H9 (cell line): ENCODE results near the gene TMC6. TPM values are rescaled to one million over a fixed set of nuclear protein-coding genes. Genes with fewer than 3 reads are reported as not detected.

Experiments used
- DNase-seq: peaks from one replicate; pipeline ENCODE4 v3.0.0-alpha.2; 2017
- H2AFZ ChIP-seq: one replicate; pipeline ENCODE4 v1.6.1; 2013; ENCODE audit warnings: mild to moderate bottlenecking, low read length, control low read depth, moderate library complexity
- H2AK5ac ChIP-seq: 2 replicates; pipeline ENCODE4 v1.6.1; 2013; ENCODE audit warnings: low read length, control low read depth, mixed read lengths; ENCODE audit not compliant: insufficient read length
- H2BK120ac ChIP-seq: one replicate; pipeline ENCODE4 v1.6.1; 2013; ENCODE audit warnings: low read depth, mild to moderate bottlenecking, low read length, control low read depth, inconsistent platforms; ENCODE audit not compliant: poor library complexity, severe bottlenecking
- H2BK12ac ChIP-seq: 2 replicates; pipeline ENCODE4 v1.6.1; 2013; ENCODE audit warnings: low read length, control low read depth, mixed read lengths, low read depth; ENCODE audit not compliant: insufficient read length
- H2BK15ac ChIP-seq: 2 replicates; pipeline ENCODE4 v1.6.1; 2013; ENCODE audit warnings: low read depth, low read length, control low read depth
- H2BK20ac ChIP-seq: one replicate; pipeline ENCODE4 v1.6.1; 2013; ENCODE audit warnings: low read depth, mild to moderate bottlenecking, low read length, control low read depth, inconsistent platforms; ENCODE audit not compliant: poor library complexity, severe bottlenecking
- H2BK5ac ChIP-seq: 2 replicates; pipeline ENCODE4 v1.6.1; 2013; ENCODE audit warnings: low read length, control low read depth, mixed read lengths; ENCODE audit not compliant: insufficient read length
- H3K14ac ChIP-seq: 2 replicates; pipeline ENCODE4 v1.6.1; 2013; ENCODE audit warnings: low read length, control low read depth; ENCODE audit not compliant: insufficient read depth
- H3K18ac ChIP-seq: 2 replicates; pipeline ENCODE4 v1.6.1; 2013; ENCODE audit warnings: low read depth, mild to moderate bottlenecking, mixed read lengths, low read length, control low read depth; ENCODE audit not compliant: insufficient read length
- H3K23ac ChIP-seq: 2 replicates; pipeline ENCODE4 v1.6.1; 2013; ENCODE audit warnings: low read length, control low read depth, mixed read lengths, low read depth; ENCODE audit not compliant: insufficient read length
- H3K23me2 ChIP-seq: 2 replicates; pipeline ENCODE4 v1.6.1; 2013; ENCODE audit warnings: low read depth, mild to moderate bottlenecking, mixed read lengths, low read length, control low read depth; ENCODE audit not compliant: insufficient read length, poor library complexity, severe bottlenecking
- H3K27ac ChIP-seq: 2 replicates; pipeline ENCODE4 v1.5.1; 2013; ENCODE audit warnings: low read length, control low read depth, mixed read lengths, low read depth; ENCODE audit not compliant: insufficient read length
- H3K27me3 ChIP-seq: 2 replicates; pipeline ENCODE4 v1.6.1; 2013; ENCODE audit warnings: low read length, control low read depth, inconsistent platforms; ENCODE audit not compliant: insufficient read depth
- H3K4ac ChIP-seq: 2 replicates; pipeline ENCODE4 v1.6.1; 2013; ENCODE audit warnings: low read depth, mild to moderate bottlenecking, control low read depth, inconsistent platforms, low read length, moderate library complexity
- H3K4me1 ChIP-seq: 2 replicates; pipeline ENCODE4 v1.6.1; 2013; ENCODE audit warnings: low read length, control low read depth, inconsistent platforms; ENCODE audit not compliant: insufficient read depth
- H3K4me2 ChIP-seq: 2 replicates; pipeline ENCODE4 v1.6.1; 2013; ENCODE audit warnings: low read length, control low read depth, mixed read lengths; ENCODE audit not compliant: insufficient read length, insufficient read depth
- H3K56ac ChIP-seq: 2 replicates; pipeline ENCODE4 v1.6.1; 2013; ENCODE audit warnings: low read depth, mild to moderate bottlenecking, mixed read lengths, low read length, control low read depth; ENCODE audit not compliant: insufficient read length
- H3K79me1 ChIP-seq: 2 replicates; pipeline ENCODE4 v1.6.1; 2013; ENCODE audit warnings: low read depth, mild to moderate bottlenecking, moderate library complexity, low read length, control low read depth, inconsistent platforms; ENCODE audit not compliant: insufficient read depth, poor library complexity, severe bottlenecking
- H3K79me2 ChIP-seq: 2 replicates; pipeline ENCODE4 v1.6.1; 2013; ENCODE audit warnings: low read length, control low read depth, inconsistent platforms; ENCODE audit not compliant: insufficient read depth
- H3K9ac ChIP-seq: 2 replicates; pipeline ENCODE4 v1.6.1; 2013; ENCODE audit warnings: low read length, control low read depth, mixed read lengths; ENCODE audit not compliant: insufficient read length; ENCODE audit errors: extremely low read depth
- H3K9me3 ChIP-seq: one replicate; pipeline ENCODE4 v1.6.1; 2013; ENCODE audit warnings: low read depth, low read length, inconsistent platforms; ENCODE audit not compliant: control insufficient read depth
- H3T11ph ChIP-seq: one replicate; pipeline ENCODE4 v1.6.1; 2013; ENCODE audit warnings: mild to moderate bottlenecking, low read length, control low read depth, inconsistent platforms
- H4K20me1 ChIP-seq: one replicate; pipeline ENCODE4 v1.6.1; 2013; ENCODE audit not compliant: control insufficient read depth, insufficient read length, insufficient read depth
- H4K5ac ChIP-seq: 2 replicates; pipeline ENCODE4 v1.6.1; 2013; ENCODE audit warnings: low read depth, mild to moderate bottlenecking, mixed read lengths, low read length, control low read depth; ENCODE audit not compliant: insufficient read length
- H4K8ac ChIP-seq: replicated peaks from 2 replicates; pipeline ENCODE4 v1.6.1; 2013; ENCODE audit warnings: low read length, control low read depth, mixed read lengths, low read depth; ENCODE audit not compliant: insufficient read length
- H4K91ac ChIP-seq: 2 replicates; pipeline ENCODE4 v1.6.1; 2013; ENCODE audit warnings: low read depth, mild to moderate bottlenecking, moderate library complexity, mixed read lengths, low read length, control low read depth; ENCODE audit not compliant: insufficient read length
- H3K27ac Mint-ChIP-seq, 3 experiments: 2 replicates in 2 of 3; 3 replicates in 1 of 3; pipeline ENCODE4 v1.8.0; 2020 to 2021; ENCODE audit warnings: mixed read lengths in 3 of 3, mild to moderate bottlenecking in 1 of 3, moderate library complexity in 1 of 3
- H3K27me3 Mint-ChIP-seq: 2 replicates; pipeline ENCODE4 v1.8.0; 2021; ENCODE audit warnings: low read depth, mild to moderate bottlenecking, moderate library complexity, mixed read lengths
- H3K36me3 Mint-ChIP-seq, 3 experiments: 2 replicates in 2 of 3; 3 replicates in 1 of 3; pipeline ENCODE4 v1.8.0; 2020 to 2021; ENCODE audit warnings: low read depth in 3 of 3, mixed read lengths in 3 of 3; ENCODE audit not compliant: insufficient read depth in 1 of 3
- H3K4me1 Mint-ChIP-seq, 2 experiments: 2 replicates each; pipeline ENCODE4 v1.8.0; 2020; ENCODE audit warnings: mixed read lengths in 2 of 2
- H3K4me3 Mint-ChIP-seq, 2 experiments: 2 replicates in 1 of 2; 3 replicates in 1 of 2; pipeline ENCODE4 v1.8.0; 2020 to 2021; ENCODE audit warnings: mild to moderate bottlenecking in 2 of 2, mixed read lengths in 2 of 2, moderate library complexity in 1 of 2
- H3K9me3 Mint-ChIP-seq, 2 experiments: 2 replicates in 1 of 2; 3 replicates in 1 of 2; pipeline ENCODE4 v1.8.0; 2020; ENCODE audit warnings: mild to moderate bottlenecking in 2 of 2, mixed read lengths in 2 of 2, moderate library complexity in 1 of 2
- WGBS: extraction: QIAGEN DNeasy Blood & Tissue Kit; methylation state at CpG from one replicate; pipeline ENCODE4 v1.1.7; 2013; ENCODE audit warnings: missing lambda C conversion rate, low lambda C conversion rate, mixed read lengths; ENCODE audit not compliant: insufficient read length; ENCODE audit errors: extremely low coverage; 5-methylcytosine and 5-hydroxymethylcytosine counted together
- total RNA-seq: library from RNA; stranded (reverse); gene quantifications from 2 replicates; pipeline ENCODE4 v1.2.1, GENCODE V29; 2021
- TF ChIP-seq, protein P1 (sequence below): fragments of 200-600 bp; sonication (generic); conservative IDR thresholded peaks from 3 replicates; pipeline ENCODE4 v1.8.0; 2021; ENCODE audit warnings: antibody characterized with exemption, mild to moderate bottlenecking

TMC6 gene
- total RNA-seq, 1 experiment from 2014 or later = 86.8 TPM

DNA sequence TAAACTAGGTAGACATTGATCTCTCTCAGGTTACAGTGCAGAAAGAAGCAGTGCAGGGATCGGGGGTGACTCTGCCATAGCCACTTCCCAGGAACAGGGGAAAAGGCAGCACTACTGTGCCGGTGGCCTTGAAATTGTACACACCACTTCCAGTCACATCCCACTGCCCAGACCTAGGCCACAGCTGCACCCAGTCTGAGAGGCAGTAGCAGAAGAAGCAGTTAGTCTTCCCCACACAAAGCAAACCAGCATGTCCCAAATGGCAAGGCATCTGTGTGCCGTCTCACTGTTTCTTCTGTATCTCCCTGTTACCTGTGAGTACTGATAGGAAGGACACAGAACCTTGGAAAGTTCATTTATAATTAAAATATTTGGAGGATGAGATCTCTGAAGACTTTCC, 47.0 kb downstream of the TMC6 start:
- H3K27ac ChIP-seq = no peak overlapping the region
- no peaks in the 10 kb centered on the region for H3K4me1 Mint-ChIP-seq

More for the DNA sequence above, 47.0 kb downstream of the TMC6 start:
- Histone ChIP-seq H3K79me1 (no peaks in the 10 kb centered on the region), H4K20me1 (no peaks in the 10 kb centered on the region), H3T11ph (no peak overlapping the region), H2AK5ac (no peak overlapping the region), H3K23ac (no peak overlapping the region), H4K8ac (no peak overlapping the region), H3K9ac (no peak overlapping the region), H2BK15ac (no peak overlapping the region), H4K91ac (no peak overlapping the region), H3K18ac (no peak overlapping the region), H2AFZ (no peak overlapping the region), H3K4ac (no peak overlapping the region), H3K9me3 (no peaks in the 10 kb centered on the region), H2BK20ac (no peak overlapping the region), H3K23me2 (no peaks in the 10 kb centered on the region), H3K4me1 (no peaks in the 10 kb centered on the region), H2BK5ac (no peak overlapping the region), H2BK120ac (no peak overlapping the region), H2BK12ac (no peak overlapping the region), H3K56ac (no peak overlapping the region), H3K4me2 (no peak overlapping the region), H3K79me2 (no peaks in the 10 kb centered on the region), H3K14ac (no peak overlapping the region), H3K27me3 (no peaks in the 10 kb centered on the region), H4K5ac (no peak overlapping the region)
- Mint-ChIP-seq H3K27ac (no peak overlapping the region), H3K36me3 (peaks cover 27 to 51% (median 44%) of the 10 kb centered on the region in 3 experiments; a peak in 6 of 7 replicates), H3K27me3 (no peaks in the 10 kb centered on the region), H3K9me3 (no peaks in the 10 kb centered on the region), H3K4me3 (no peak overlapping the region)
- WGBS = no CpG with 5 or more reads among the region's 3 CpGs
- TF ChIP-seq, protein P1, sequence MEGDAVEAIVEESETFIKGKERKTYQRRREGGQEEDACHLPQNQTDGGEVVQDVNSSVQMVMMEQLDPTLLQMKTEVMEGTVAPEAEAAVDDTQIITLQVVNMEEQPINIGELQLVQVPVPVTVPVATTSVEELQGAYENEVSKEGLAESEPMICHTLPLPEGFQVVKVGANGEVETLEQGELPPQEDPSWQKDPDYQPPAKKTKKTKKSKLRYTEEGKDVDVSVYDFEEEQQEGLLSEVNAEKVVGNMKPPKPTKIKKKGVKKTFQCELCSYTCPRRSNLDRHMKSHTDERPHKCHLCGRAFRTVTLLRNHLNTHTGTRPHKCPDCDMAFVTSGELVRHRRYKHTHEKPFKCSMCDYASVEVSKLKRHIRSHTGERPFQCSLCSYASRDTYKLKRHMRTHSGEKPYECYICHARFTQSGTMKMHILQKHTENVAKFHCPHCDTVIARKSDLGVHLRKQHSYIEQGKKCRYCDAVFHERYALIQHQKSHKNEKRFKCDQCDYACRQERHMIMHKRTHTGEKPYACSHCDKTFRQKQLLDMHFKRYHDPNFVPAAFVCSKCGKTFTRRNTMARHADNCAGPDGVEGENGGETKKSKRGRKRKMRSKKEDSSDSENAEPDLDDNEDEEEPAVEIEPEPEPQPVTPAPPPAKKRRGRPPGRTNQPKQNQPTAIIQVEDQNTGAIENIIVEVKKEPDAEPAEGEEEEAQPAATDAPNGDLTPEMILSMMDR = no peak
- no peak for DNase-seq
